Liver (tissue), 9 donors: ENCODE measurements around the gene NMNAT2. TPM values are rescaled to one million over a fixed set of nuclear protein-coding genes. Genes with fewer than 3 reads are reported as not detected.

Source experiments
- DNase-seq: peaks from one replicate; pipeline ENCODE4 v3.0.0-alpha.2; 2017; ENCODE audit warnings: low spot score
- H3K27ac ChIP-seq, 2 donors: one replicate each; pipeline ENCODE4 v1.7.0; 2013; ENCODE audit warnings: inconsistent platforms in 2 of 2, low read length in 2 of 2, control low read depth in 1 of 2, low read depth in 1 of 2, mild to moderate bottlenecking in 1 of 2
- H3K27me3 ChIP-seq, 4 donors: one replicate each; pipeline versions ENCODE4 v1.6.1 to v1.7.0; 2013; ENCODE audit warnings: low read length in 3 of 4, inconsistent platforms in 1 of 4, mild to moderate bottlenecking in 1 of 4, moderate library complexity in 1 of 4; ENCODE audit not compliant: control insufficient read depth in 4 of 4, insufficient read depth in 4 of 4
- H3K36me3 ChIP-seq, 4 donors: one replicate each; pipeline versions ENCODE4 v1.6.1 to v1.7.0; 2013; ENCODE audit warnings: low read length in 3 of 4, mild to moderate bottlenecking in 3 of 4, low read depth in 1 of 4, moderate library complexity in 1 of 4; ENCODE audit not compliant: control insufficient read depth in 4 of 4, insufficient read depth in 3 of 4
- H3K4me1 ChIP-seq, 4 donors: one replicate each; pipeline versions ENCODE4 v1.6.1 to v1.7.0; 2013; ENCODE audit warnings: low read length in 3 of 4, mild to moderate bottlenecking in 3 of 4, moderate library complexity in 1 of 4; ENCODE audit not compliant: control insufficient read depth in 4 of 4, insufficient read depth in 4 of 4
- H3K4me3 ChIP-seq, 3 donors: one replicate each; pipeline versions ENCODE4 v1.6.1 to v1.7.0; 2013; ENCODE audit warnings: low read length in 3 of 3, control low read depth in 1 of 3, low read depth in 1 of 3, mild to moderate bottlenecking in 1 of 3
- H3K9ac ChIP-seq, 2 donors: one replicate each; pipeline ENCODE4 v1.7.0; 2013; ENCODE audit warnings: low read length in 2 of 2, mild to moderate bottlenecking in 2 of 2, moderate library complexity in 2 of 2, control low read depth in 1 of 2, low read depth in 1 of 2
- H3K9me3 ChIP-seq, 4 donors: one replicate each; pipeline versions ENCODE4 v1.6.1 to v1.7.0; 2013; ENCODE audit warnings: low read length in 3 of 4; ENCODE audit not compliant: control insufficient read depth in 4 of 4
- ATF3 ChIP-seq: IDR thresholded peaks from 2 replicates; pipeline ENCODE4 v1.6.1; 2016; ENCODE audit warnings: antibody characterized with exemption
- CTCF ChIP-seq: fragments of 150-350 bp; IDR thresholded peaks from 2 replicates; pipeline ENCODE4 v1.5.1; 2017; ENCODE audit warnings: improper control_type of control experiment, low read depth, low read length; ENCODE audit not compliant: missing input control
- FOXA1 ChIP-seq: IDR thresholded peaks from 2 replicates; pipeline ENCODE4 v1.6.1; 2016; ENCODE audit warnings: antibody characterized with exemption
- GABPA ChIP-seq, 2 donors: IDR thresholded peaks in 1 of 2; conservative IDR thresholded peaks in 1 of 2; 2 replicates each; pipeline ENCODE4 v1.6.1; 2016; ENCODE audit warnings: antibody characterized with exemption in 2 of 2, mild to moderate bottlenecking in 1 of 2, moderate library complexity in 1 of 2
- HNF4A ChIP-seq, 2 donors: conservative IDR thresholded peaks; 2 replicates each; pipeline ENCODE4 v1.6.1; 2016; ENCODE audit warnings: antibody characterized with exemption in 2 of 2, mild to moderate bottlenecking in 2 of 2
- JUND ChIP-seq, 2 donors: IDR thresholded peaks; 2 replicates each; pipeline ENCODE4 v1.6.1; 2016; ENCODE audit warnings: antibody characterized with exemption in 2 of 2
- NR2F2 ChIP-seq: IDR thresholded peaks from 2 replicates; pipeline ENCODE4 v1.6.1; 2016; ENCODE audit warnings: antibody characterized with exemption
- RAD21 ChIP-seq, 2 donors: IDR thresholded peaks; 2 replicates each; pipeline ENCODE4 v1.6.1; 2016; ENCODE audit warnings: antibody characterized with exemption in 2 of 2, mild to moderate bottlenecking in 2 of 2
- REST ChIP-seq: IDR thresholded peaks from 2 replicates; pipeline ENCODE4 v1.6.1; 2016; ENCODE audit warnings: antibody characterized with exemption, mild to moderate bottlenecking
- RXRA ChIP-seq, 2 donors: IDR thresholded peaks; 2 replicates each; pipeline ENCODE4 v1.6.1; 2017 to 2018; ENCODE audit warnings: antibody characterized with exemption in 2 of 2, mild to moderate bottlenecking in 1 of 2
- SP1 ChIP-seq: IDR thresholded peaks from 2 replicates; pipeline ENCODE4 v1.6.1; 2018; ENCODE audit warnings: antibody characterized with exemption, mild to moderate bottlenecking
- TAF1 ChIP-seq: conservative IDR thresholded peaks from 2 replicates; pipeline ENCODE4 v1.6.1; 2016; ENCODE audit warnings: antibody characterized with exemption, mild to moderate bottlenecking
- YY1 ChIP-seq: IDR thresholded peaks from 2 replicates; pipeline ENCODE4 v1.6.1; 2016; ENCODE audit warnings: antibody characterized with exemption, mild to moderate bottlenecking
- ZBTB33 ChIP-seq: IDR thresholded peaks from 2 replicates; pipeline ENCODE4 v1.6.1; 2016; ENCODE audit warnings: antibody characterized with exemption
- WGBS: extraction: QIAGEN DNeasy Blood & Tissue Kit; methylation state at CpG from one replicate; pipeline ENCODE4 v1.1.7; 2013; 5-methylcytosine and 5-hydroxymethylcytosine counted together
- polyA plus RNA-seq, 2 donors: library from polyadenylated mRNA; stranded (reverse) in 1 of 2; unstranded in 1 of 2; fragments of 200-250 nt in 1 of 2; fragments of >200 nt in 1 of 2; fragmentation: Nextera tagmentation in 1 of 2; extraction: Ambion mirVana in 1 of 2; gene quantifications; one replicate each; pipeline versions ENCODE4 v1.2.1 to v1.2.3, GENCODE V29; 2013 to 2015
- total RNA-seq, 2 donors: library from RNA; depleted of rRNA; stranded (reverse); fragments of >200 nt; gene quantifications; one replicate each; pipeline ENCODE4 v1.2.3, GENCODE V29; 2014
- donor health status: healthy.
- donor health status: healthy.
- donor health status: healthy.
- donor health status: healthy.
- donor health status: healthy.

Gene NMNAT2
- total and polyA plus RNA-seq, 4 donors: under 0.01 to 0.07 (median 0.05) TPM; not detected in 1

GRCh38 chr1:183418696-183419095 is 516 bp upstream of the NMNAT2 start:
- Histone ChIP-seq H3K36me3 (no peaks in the 10 kb centered on the region), H3K9me3 (no peaks in the 10 kb centered on the region), H3K9ac (no peak overlapping the region), H3K4me3 (no peak overlapping the region), H3K27ac (no peak overlapping the region), H3K4me1 (peaks cover 9 to 18% (median 16%) of the 10 kb centered on the region in 4 donors), H3K27me3 (peaks cover 3 to 16% (median 8%) of the 10 kb centered on the region in 4 donors)
- WGBS: 77% methylated on average over 6 of the region's 6 CpGs
- TF ChIP-seq RXRA (IDR thresholded peaks at IDR 0.05) (no peak), JUND (IDR thresholded peaks at IDR 0.05) (no peak)
- no peak for DNase-seq

GRCh38 chr1:183416850-183417771 is 1.1 kb downstream of the NMNAT2 start:
- Histone ChIP-seq H3K4me1 (peaks cover 9 to 18% (median 16%) of the 10 kb centered on the region in 4 donors), H3K9ac (no peak overlapping the region), H3K27me3 (peaks cover 3 to 16% (median 9%) of the 10 kb centered on the region in 4 donors), H3K4me3 (peak overlapping the region in 2 of 3 donors; percentile 35 to 43), H3K27ac (no peak overlapping the region), H3K9me3 (no peaks in the 10 kb centered on the region), H3K36me3 (no peaks in the 10 kb centered on the region)
- 8% methylated on average over 69 of the region's 69 CpGs for WGBS
- DNase-seq: peak; percentile 70
- TF ChIP-seq GABPA (IDR thresholded peaks at IDR 0.05 in 1 of 2, conservative IDR thresholded peaks at IDR 0.05 in 1 of 2) (no peak), RAD21 (IDR thresholded peaks at IDR 0.05) (no peak), ZBTB33 (no peak), TAF1 (no peak), RXRA (IDR thresholded peaks at IDR 0.05) (no peak), CTCF (no peak), SP1 (no peak), REST (peak; percentile 100), NR2F2 (peak; percentile 40), YY1 (no peak), ATF3 (no peak), FOXA1 (no peak), JUND (IDR thresholded peaks at IDR 0.05) (no peak), HNF4A (conservative IDR thresholded peaks at IDR 0.05) (no peak)
